K562 (cell line): Measurements from ENCODE around the gene TP73. TPM values are rescaled to one million over a fixed set of nuclear protein-coding genes. Genes with fewer than 3 reads are reported as not detected.

Experiments used
- CCNT2 ChIP-seq: IDR thresholded peaks from 2 replicates; pipeline ENCODE4 v1.6.1; 2011; ENCODE audit warnings: borderline replicate concordance, low read depth, mild to moderate bottlenecking, moderate library complexity, mixed read lengths, low read length; ENCODE audit not compliant: insufficient read length; ENCODE audit errors: extremely low read depth
- NCOA6 ChIP-seq: fragments of 450-650 bp; IDR thresholded peaks from 2 replicates; pipeline ENCODE4 v1.6.1; 2017; ENCODE audit warnings: mild to moderate bottlenecking
- THRAP3 ChIP-seq: fragments of 450-650 bp; IDR thresholded peaks from 2 replicates; pipeline ENCODE4 v1.6.1; 2016; ENCODE audit warnings: mild to moderate bottlenecking, inconsistent platforms, borderline replicate concordance
- ZBTB40 ChIP-seq, 2 experiments: fragments of 450-650 bp in 1 of 2; sonication (generic) in 1 of 2; formaldehyde crosslinking in 1 of 2; IDR thresholded peaks; 2 replicates each; pipeline versions ENCODE4 v1.7.1 to v1.9.0; 2016 to 2022; ENCODE audit warnings: inconsistent platforms in 1 of 2, mild to moderate bottlenecking in 1 of 2, missing genetic modification reagents in 1 of 2
- ZFP30 ChIP-seq: fragments of 250-450 bp; sonication (Bioruptor Pico); IDR thresholded peaks from 2 replicates; pipeline ENCODE4 v1.8.0; 2022; ENCODE audit warnings: moderate library complexity, mild to moderate bottlenecking, inconsistent platforms, borderline replicate concordance
- ZNF740 ChIP-seq, 3 experiments: fragments of 200-800 bp in 1 of 3; sonication (Bioruptor generic) in 1 of 3; sonication (generic) in 1 of 3; formaldehyde crosslinking in 1 of 3; IDR thresholded peaks; 2 replicates each; pipeline versions ENCODE4 v1.6.1 to v1.8.0; 2016 to 2022; ENCODE audit warnings: mild to moderate bottlenecking in 2 of 3, missing compliant biosample characterization in 2 of 3, missing genetic modification characterization in 2 of 3, missing genetic modification reagents in 1 of 3
- polyA plus RNA-seq, 8 experiments: library from polyadenylated mRNA; depleted of rRNA in 4 of 8; stranded (reverse) in 5 of 8; unstranded in 3 of 8; fragments of >200 nt; fragmentation: Nextera tagmentation in 2 of 8; fragmentation: Illumina TruSeq in 1 of 8; extraction: Ambion mirVana in 2 of 8; extraction: Trizol in 1 of 8; gene quantifications; 2 replicates each; pipeline versions ENCODE4 v1.2.1 to v1.2.3, GENCODE V29; 2011 to 2014; ENCODE audit warnings: inconsistent platforms in 1 of 8, missing spikeins in 1 of 8
- total RNA-seq, 7 experiments: library from RNA; depleted of rRNA in 6 of 7; stranded (reverse); fragments of >200 nt in 6 of 7; fragmentation: Illumina TruSeq in 2 of 7; extraction: Trizol in 2 of 7; gene quantifications; 2 replicates each; pipeline versions ENCODE4 v1.2.1 to v1.2.3, GENCODE V29; 2011 to 2021; ENCODE audit warnings: low replicate concordance in 1 of 7

TP73 gene
- total and polyA plus RNA-seq, 9 of the 15 experiments (the other 6 are each of a cell fraction or from before 2014, with no cell fraction given): 0.07 to 1.6 (median 0.40) TPM; not detected in 2

GRCh38 chr1:3649342-3650247, 2.7 kb upstream of the TP73 start, which contains the start of gene WRAP73 (continued):
- TF ChIP-seq ZBTB40 (IDR thresholded peaks at IDR 0.05) (peak; percentile 96), ZBTB40 (CRISPR knock-in tag; IDR thresholded peaks at IDR 0.05) (no peak), THRAP3 (no peak), CCNT2 (peak; percentile 83), ZFP30 (CRISPR knock-in tag) (no peak), NCOA6 (no peak), ZNF740 (CRISPR knock-in tag; IDR thresholded peaks at IDR 0.05) (no peak), ZNF740 (tag; IDR thresholded peaks at IDR 0.05) (no peak)
